A549 (cell line): ENCODE results near the gene PLAC1. TPM values are rescaled to one million over a fixed set of nuclear protein-coding genes. Genes with fewer than 3 reads are reported as not detected.

Experiments
- ATAC-seq, 2 experiments: fragments of 200-7000 bp in 1 of 2; fragments of >200 bp in 1 of 2; cut with Nextera tagmentation in 1 of 2; cut with Tn5 transposase in 1 of 2; 3 replicates each; pipeline versions ENCODE4 v1.8.0 to v1.9.1; 2018 to 2020; ENCODE audit warnings: mild to moderate bottlenecking in 1 of 2, moderate library complexity in 1 of 2
- CTCF ChIA-PET: fragments of 300-600 bp; sonication (Branson Sonifier 250); formaldehyde crosslinking; extraction: SDS; loops from one replicate; lab custom pipeline; 2021; ENCODE audit warnings: antibody characterized with exemption, inconsistent platforms; lab: Yijun Ruan, JAX
- POLR2A ChIA-PET: fragments of 350-600 bp; formaldehyde crosslinking; extraction: SDS; loops from one replicate; lab custom pipeline; 2021; ENCODE audit warnings: antibody characterized with exemption, inconsistent platforms; lab: Yijun Ruan, JAX
- DNase-seq, 2 experiments: peaks; one replicate each; pipeline versions ENCODE4 v3.0.0 to v3.0.0-alpha.2; 2011 to 2016; ENCODE audit warnings: low read depth in 1 of 2, low spot score in 1 of 2
- FAIRE-seq: peaks from 2 replicates; lab custom pipeline; 2011; peaks lifted over from hg19 to GRCh38; lab: Jason Lieb, UNC
- H3K27ac ChIP-seq, 2 experiments: fragments of >200 bp; sonication (Bioruptor Twin); formaldehyde crosslinking; 3 replicates each; pipeline ENCODE4 v1.5.1; 2016 to 2017
- H3K4me1 ChIP-seq: fragments of >200 bp; sonication (Bioruptor Twin); formaldehyde crosslinking; 3 replicates; pipeline ENCODE4 v1.6.1; 2016
- H3K4me2 ChIP-seq: fragments of >200 bp; sonication (Bioruptor Twin); formaldehyde crosslinking; 3 replicates; pipeline ENCODE4 v1.6.1; 2016
- H3K4me3 ChIP-seq: fragments of >200 bp; sonication (Bioruptor Twin); formaldehyde crosslinking; 3 replicates; pipeline ENCODE4 v1.5.1; 2016
- H3K9me3 ChIP-seq: fragments of >200 bp; sonication (Bioruptor Twin); formaldehyde crosslinking; 3 replicates; pipeline ENCODE4 v1.6.1; 2016
- BCL3 ChIP-seq: fragments of >200 bp; sonication (Bioruptor Twin); formaldehyde crosslinking; IDR thresholded peaks from 3 replicates; pipeline ENCODE4 v1.6.1; 2016
- CEBPB ChIP-seq, 2 experiments: fragments of >200 bp in 1 of 2; sonication (Bioruptor Twin) in 1 of 2; formaldehyde crosslinking in 1 of 2; IDR thresholded peaks; 2 replicates each; pipeline ENCODE4 v1.6.1; 2012 to 2016
- CHD2 ChIP-seq: fragments of 150-350 bp; IDR thresholded peaks from 2 replicates; pipeline ENCODE4 v1.6.1; 2014; ENCODE audit warnings: low read length; ENCODE audit not compliant: partially characterized antibody
- CTCF ChIP-seq: fragments of >200 bp; sonication (Bioruptor Twin); formaldehyde crosslinking; IDR thresholded peaks from 3 replicates; pipeline ENCODE4 v1.5.1; 2016
- EHF ChIP-seq: fragments of 250-450 bp; sonication (Bioruptor Pico); IDR thresholded peaks from 2 replicates; pipeline ENCODE4 v1.5.0; 2020; ENCODE audit warnings: mild to moderate bottlenecking
- ELK1 ChIP-seq: fragments of 150-350 bp; IDR thresholded peaks from 2 replicates; pipeline ENCODE4 v1.6.1; 2014; ENCODE audit warnings: low read depth, mild to moderate bottlenecking, low read length
- FOSL2 ChIP-seq, 2 experiments: fragments of 450-650 bp in 1 of 2; fragments of >200 bp in 1 of 2; sonication (Bioruptor Twin) in 1 of 2; formaldehyde crosslinking; IDR thresholded peaks; 2 replicates each; pipeline versions ENCODE4 v1.5.0 to v1.6.1; 2016 to 2020; ENCODE audit warnings: mild to moderate bottlenecking in 1 of 2, moderate library complexity in 1 of 2
- HDAC2 ChIP-seq: fragments of 200-600 bp; sonication (generic); IDR thresholded peaks from 2 replicates; pipeline ENCODE4 v1.6.1; 2016
- HES2 ChIP-seq: fragments of >200 bp; sonication (Bioruptor Twin); formaldehyde crosslinking; IDR thresholded peaks from 2 replicates; pipeline ENCODE4 v1.6.1; 2016
- HOXA7 ChIP-seq: fragments of 250-450 bp; sonication (Bioruptor Pico); IDR thresholded peaks from 2 replicates; pipeline ENCODE4 v1.5.0; 2020; ENCODE audit warnings: mild to moderate bottlenecking, moderate library complexity
- HOXB13 ChIP-seq: fragments of 250-450 bp; sonication (Bioruptor Pico); IDR thresholded peaks from 2 replicates; pipeline ENCODE4 v1.5.0; 2020; ENCODE audit warnings: low read depth, mild to moderate bottlenecking, moderate library complexity
- JUN ChIP-seq, 2 experiments: fragments of >200 bp; sonication (Bioruptor Twin); formaldehyde crosslinking; IDR thresholded peaks; 2 replicates in 1 of 2; 3 replicates in 1 of 2; pipeline ENCODE4 v1.6.1; 2016 to 2017
- PBX3 ChIP-seq: IDR thresholded peaks from 2 replicates; pipeline ENCODE4 v1.6.1; 2012
- POLR2AphosphoS2 ChIP-seq: conservative IDR thresholded peaks from 2 replicates; pipeline ENCODE4 v1.6.1; 2012; ENCODE audit warnings: low read length, improper control_type of control experiment, inconsistent platforms
- RARB ChIP-seq: fragments of 250-450 bp; sonication (Bioruptor Pico); IDR thresholded peaks from 2 replicates; pipeline ENCODE4 v1.8.0; 2021; ENCODE audit warnings: mild to moderate bottlenecking, moderate library complexity
- REST ChIP-seq: fragments of 200-600 bp; sonication (generic); IDR thresholded peaks from 2 replicates; pipeline ENCODE4 v1.6.1; 2016; ENCODE audit warnings: antibody characterized with exemption, mild to moderate bottlenecking, moderate library complexity
- RFX5 ChIP-seq: fragments of 450-650 bp; IDR thresholded peaks from 2 replicates; pipeline ENCODE4 v1.7.1; 2014; ENCODE audit warnings: antibody characterized with exemption, mild to moderate bottlenecking, moderate library complexity
- SMC3 ChIP-seq: fragments of >200 bp; sonication (Bioruptor Twin); formaldehyde crosslinking; IDR thresholded peaks from 3 replicates; pipeline ENCODE4 v1.6.1; 2018; ENCODE audit warnings: inconsistent platforms
- WGBS: methylation state at CpG from one replicate; pipeline ENCODE4 v1.1.6; 2017; ENCODE audit errors: missing lambda C conversion rate; 5-methylcytosine and 5-hydroxymethylcytosine counted together
- polyA plus RNA-seq, 4 experiments: library from polyadenylated mRNA; depleted of rRNA in 3 of 4; stranded (reverse); fragments of >200 nt; fragmentation: RNase III in 1 of 4; extraction: RNeasy Plus Mini Kit Qiagen cat#74134 plus additional on column Dnase treatment in 1 of 4; gene quantifications; 2 replicates in 3 of 4; 3 replicates in 1 of 4; pipeline ENCODE4 v1.2.3, GENCODE V29; 2011 to 2017

Gene PLAC1
- polyA plus RNA-seq, 2 of the 4 experiments (the other 2 are of a cell fraction): 0.79 to 2.6 TPM

GRCh38 chrX:134599184-134599914, 58.9 kb downstream of the PLAC1 start:
- ATAC-seq (no peak), DNase-seq (no peak), FAIRE-seq (no peak)
- Histone ChIP-seq H3K4me1 (peaks cover 20% of the 10 kb centered on the region), H3K4me3 (no peak overlapping the region), H3K27ac (peak overlapping the region in 1 of 2 experiments; percentile 70; a peak in 4 of 6 replicates), H3K4me2 (no peak overlapping the region), H3K9me3 (peaks cover 9% of the 10 kb centered on the region)
- no peak for TF ChIP-seq CEBPB (IDR thresholded peaks at IDR 0.05)
- TF ChIP-seq FOSL2 (IDR thresholded peaks at IDR 0.05): no peak
- TF ChIP-seq FOSL2 (CRISPR knock-in tag; IDR thresholded peaks at IDR 0.05): no peak
- TF ChIP-seq HOXB13: no peak
- TF ChIP-seq REST: no peak
- no peak for TF ChIP-seq BCL3
- TF ChIP-seq HOXA7 (CRISPR knock-in tag): no peak
- TF ChIP-seq PBX3: no peak
- TF ChIP-seq POLR2AphosphoS2: no peak
- TF ChIP-seq RFX5: no peak
- no peak for TF ChIP-seq CTCF
- no peak for TF ChIP-seq SMC3
- no peak for TF ChIP-seq EHF (CRISPR knock-in tag)
- TF ChIP-seq RARB (CRISPR knock-in tag): no peak
- no peak for TF ChIP-seq HDAC2
- TF ChIP-seq CHD2: no peak
- TF ChIP-seq ELK1: no peak
- TF ChIP-seq JUN (IDR thresholded peaks at IDR 0.05): no peak
- no peak for TF ChIP-seq HES2
- POLR2A ChIA-PET: no interaction called here
- CTCF ChIA-PET: no interaction called here
- WGBS: 91% methylated on average over 5 of the region's 5 CpGs
